ENCODE data around the gene HDAC4.

Gene HDAC4

DNA sequence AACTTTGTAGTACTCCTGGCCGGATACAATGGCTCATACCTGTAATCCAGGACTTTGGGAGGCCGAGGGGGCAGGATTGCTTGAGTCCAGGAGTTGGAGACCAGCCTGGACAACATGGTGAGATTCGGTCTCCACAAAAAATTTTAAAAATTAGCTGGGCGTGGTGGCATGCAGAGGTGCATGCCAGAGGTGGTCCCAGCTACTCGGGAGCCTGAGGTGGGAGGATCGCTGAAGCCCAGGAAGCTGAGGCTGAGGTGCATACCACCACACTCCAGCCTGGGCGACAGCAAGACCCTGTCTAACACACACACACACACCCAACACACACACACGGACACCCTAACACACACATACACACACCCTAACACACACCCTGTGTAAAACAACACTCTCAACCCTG lies 55.6 kb downstream of the HDAC4 start:
- no peaks in the 10 kb centered on the region for H3K27me3 ChIP-seq (replicated peaks; ENCODE audit: insufficient read depth, low read length)
- no peaks in the 10 kb centered on the region for H3F3A ChIP-seq (ENCODE audit: insufficient read depth, low read length)
- H3K79me2 ChIP-seq (ENCODE audit: low read length): peaks cover 89% of the 10 kb centered on the region
- no peak overlapping the region for H3K4me3 ChIP-seq (ENCODE audit: low read length)
- no peaks in the 10 kb centered on the region for H3K9me3 ChIP-seq (replicated peaks; ENCODE audit: insufficient read depth, low read length)
- H3K36me3 ChIP-seq (replicated peaks; ENCODE audit: insufficient read depth, low read length): no peaks in the 10 kb centered on the region
- no peak overlapping the region for H3K27ac ChIP-seq (ENCODE audit: low read length)
- H3K4me2 ChIP-seq (ENCODE audit: low read depth, low read length): no peak overlapping the region
- H4K20me1 ChIP-seq (ENCODE audit: insufficient read depth, low read length): no peaks in the 10 kb centered on the region
- no peak for DNase-seq
- H3K9me2 ChIP-seq (replicated peaks; ENCODE audit: insufficient read depth, low read length): no peaks in the 10 kb centered on the region
- no peak for TF ChIP-seq EZH2phosphoT487 (IDR thresholded peaks at IDR 0.05; ENCODE audit: low read length)
- TF ChIP-seq, protein P1, sequence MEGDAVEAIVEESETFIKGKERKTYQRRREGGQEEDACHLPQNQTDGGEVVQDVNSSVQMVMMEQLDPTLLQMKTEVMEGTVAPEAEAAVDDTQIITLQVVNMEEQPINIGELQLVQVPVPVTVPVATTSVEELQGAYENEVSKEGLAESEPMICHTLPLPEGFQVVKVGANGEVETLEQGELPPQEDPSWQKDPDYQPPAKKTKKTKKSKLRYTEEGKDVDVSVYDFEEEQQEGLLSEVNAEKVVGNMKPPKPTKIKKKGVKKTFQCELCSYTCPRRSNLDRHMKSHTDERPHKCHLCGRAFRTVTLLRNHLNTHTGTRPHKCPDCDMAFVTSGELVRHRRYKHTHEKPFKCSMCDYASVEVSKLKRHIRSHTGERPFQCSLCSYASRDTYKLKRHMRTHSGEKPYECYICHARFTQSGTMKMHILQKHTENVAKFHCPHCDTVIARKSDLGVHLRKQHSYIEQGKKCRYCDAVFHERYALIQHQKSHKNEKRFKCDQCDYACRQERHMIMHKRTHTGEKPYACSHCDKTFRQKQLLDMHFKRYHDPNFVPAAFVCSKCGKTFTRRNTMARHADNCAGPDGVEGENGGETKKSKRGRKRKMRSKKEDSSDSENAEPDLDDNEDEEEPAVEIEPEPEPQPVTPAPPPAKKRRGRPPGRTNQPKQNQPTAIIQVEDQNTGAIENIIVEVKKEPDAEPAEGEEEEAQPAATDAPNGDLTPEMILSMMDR (IDR thresholded peaks at IDR 0.05; ENCODE audit: low read length): no peak
- no peak for TF ChIP-seq EZH2 (optimal IDR thresholded peaks at IDR 0.05; ENCODE audit: low read depth, low read length)
- H3K9ac ChIP-seq (ENCODE audit: low read length): no peak overlapping the region
- H3K4me1 ChIP-seq (ENCODE audit: low read length): peaks cover 1% of the 10 kb centered on the region; the same call in 1 of the 2 replicates
- H2AFZ ChIP-seq (ENCODE audit: low read length): no peak overlapping the region

DNA sequence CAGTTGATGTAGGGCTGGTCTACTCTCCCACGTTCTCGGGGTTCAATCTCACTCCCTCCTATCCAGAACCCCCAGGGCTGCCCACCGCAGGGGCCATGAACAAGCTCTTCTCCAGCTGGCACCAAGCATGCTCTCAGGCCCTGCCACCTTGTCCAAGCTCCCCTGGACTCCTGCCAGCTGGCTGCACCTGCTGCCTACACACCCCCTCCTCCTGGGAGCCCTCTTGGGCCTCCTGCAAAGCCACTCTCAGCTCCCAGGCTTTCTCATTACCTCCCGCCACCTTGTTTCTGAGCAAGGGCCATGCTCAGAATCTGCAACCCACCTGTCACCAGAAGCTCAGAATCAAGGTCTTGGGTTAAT lies 56.0 kb downstream of the HDAC4 start:
- Histone ChIP-seq H3K9ac (ENCODE audit: low read length) (no peak overlapping the region), H3K4me2 (ENCODE audit: low read depth, low read length) (no peak overlapping the region)
- TF ChIP-seq EZH2 (optimal IDR thresholded peaks at IDR 0.05; ENCODE audit: low read depth, low read length) (no peak), EZH2phosphoT487 (IDR thresholded peaks at IDR 0.05; ENCODE audit: low read length) (no peak)
- TF ChIP-seq, protein P1 (IDR thresholded peaks at IDR 0.05; ENCODE audit: low read length): no peak

DNA sequence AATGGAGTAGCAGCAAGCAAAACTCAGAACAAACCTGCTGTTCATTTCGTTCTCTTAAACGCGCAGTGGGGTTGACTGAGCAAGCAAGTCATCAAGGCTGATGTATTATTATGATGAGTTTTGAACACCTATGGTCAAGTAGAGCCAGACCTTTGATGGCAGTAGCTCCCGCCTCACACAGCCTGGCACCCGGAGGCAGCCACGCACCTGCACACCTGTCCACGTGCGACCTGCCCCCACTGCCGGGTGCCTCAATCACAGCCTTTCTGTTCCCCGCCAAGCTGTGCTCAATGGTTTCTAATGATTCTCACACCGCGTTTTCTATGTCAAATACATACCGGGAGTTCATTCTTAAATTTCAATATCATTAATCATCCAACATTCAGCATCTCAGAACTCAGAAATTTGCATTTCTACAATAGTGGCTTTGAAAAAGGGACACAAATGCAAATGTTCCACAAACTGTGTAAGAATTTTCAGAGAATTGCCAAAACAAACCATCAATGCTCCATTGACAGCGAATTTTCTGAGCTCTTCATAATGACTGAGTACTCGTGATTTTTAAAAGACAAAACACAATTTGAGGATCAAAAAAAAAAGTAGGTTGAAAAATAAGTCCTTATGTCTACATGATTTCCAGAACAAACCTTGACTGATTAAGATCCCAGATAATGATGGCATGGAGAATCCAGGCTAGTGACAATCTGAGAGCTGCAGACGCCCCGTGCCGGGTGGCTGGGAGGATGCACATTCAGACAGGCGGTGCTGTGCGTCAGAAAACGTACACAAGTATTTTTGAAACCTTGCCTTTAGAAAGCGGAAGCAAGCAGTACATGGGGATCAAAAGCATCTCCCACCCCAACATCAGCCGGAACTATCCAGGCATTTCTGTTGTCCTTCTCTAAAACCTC lies 56.6 kb downstream of the HDAC4 start:
- TF ChIP-seq, protein P1 (IDR thresholded peaks at IDR 0.05; ENCODE audit: low read length): no peak
- TF ChIP-seq EZH2 (optimal IDR thresholded peaks at IDR 0.05; ENCODE audit: low read depth, low read length) (no peak), EZH2phosphoT487 (IDR thresholded peaks at IDR 0.05; ENCODE audit: low read length) (no peak)

More for the DNA sequence above, 56.0 kb downstream of the HDAC4 start:
- Histone ChIP-seq H3K79me2 (ENCODE audit: low read length) (peaks cover 92% of the 10 kb centered on the region), H2AFZ (ENCODE audit: low read length) (no peak overlapping the region), H3K9me2 (replicated peaks; ENCODE audit: insufficient read depth, low read length) (no peaks in the 10 kb centered on the region), H3K36me3 (replicated peaks; ENCODE audit: insufficient read depth, low read length) (no peaks in the 10 kb centered on the region), H3K4me3 (ENCODE audit: low read length) (no peak overlapping the region), H3K27me3 (replicated peaks; ENCODE audit: insufficient read depth, low read length) (no peaks in the 10 kb centered on the region), H3K27ac (ENCODE audit: low read length) (no peak overlapping the region), H3K9me3 (replicated peaks; ENCODE audit: insufficient read depth, low read length) (no peaks in the 10 kb centered on the region), H3K4me1 (ENCODE audit: low read length) (peaks cover 6% of the 10 kb centered on the region; the same call in 1 of the 2 replicates), H3F3A (ENCODE audit: insufficient read depth, low read length) (no peaks in the 10 kb centered on the region), H4K20me1 (ENCODE audit: insufficient read depth, low read length) (no peaks in the 10 kb centered on the region)
- DNase-seq: no peak

More for the DNA sequence above, 56.6 kb downstream of the HDAC4 start:
- Histone ChIP-seq H3K9me2 (replicated peaks; ENCODE audit: insufficient read depth, low read length) (no peaks in the 10 kb centered on the region), H2AFZ (ENCODE audit: low read length) (no peak overlapping the region), H3K79me2 (ENCODE audit: low read length) (peaks cover 92% of the 10 kb centered on the region), H3K4me3 (ENCODE audit: low read length) (no peak overlapping the region), H3K27ac (ENCODE audit: low read length) (no peak overlapping the region), H3F3A (ENCODE audit: insufficient read depth, low read length) (no peaks in the 10 kb centered on the region), H3K4me1 (ENCODE audit: low read length) (peaks cover 10% of the 10 kb centered on the region), H4K20me1 (ENCODE audit: insufficient read depth, low read length) (no peaks in the 10 kb centered on the region), H3K9me3 (replicated peaks; ENCODE audit: insufficient read depth, low read length) (no peaks in the 10 kb centered on the region), H3K9ac (ENCODE audit: low read length) (no peak overlapping the region), H3K27me3 (replicated peaks; ENCODE audit: insufficient read depth, low read length) (no peaks in the 10 kb centered on the region), H3K36me3 (replicated peaks; ENCODE audit: insufficient read depth, low read length) (no peaks in the 10 kb centered on the region), H3K4me2 (ENCODE audit: low read depth, low read length) (no peak overlapping the region)
- DNase-seq: no peak
